SKM-1 (cell line): ENCODE data around the gene DUSP15.
A peak's percentile ranks its signal among the peaks of the same experiment; 100 is the strongest.

ENCODE experiments used
- DNase-seq: peaks from one replicate; lab custom pipeline; 2025; ENCODE audit not compliant: unreplicated experiment; lab: John Stamatoyannopoulos, UW

Gene DUSP15

DNA sequence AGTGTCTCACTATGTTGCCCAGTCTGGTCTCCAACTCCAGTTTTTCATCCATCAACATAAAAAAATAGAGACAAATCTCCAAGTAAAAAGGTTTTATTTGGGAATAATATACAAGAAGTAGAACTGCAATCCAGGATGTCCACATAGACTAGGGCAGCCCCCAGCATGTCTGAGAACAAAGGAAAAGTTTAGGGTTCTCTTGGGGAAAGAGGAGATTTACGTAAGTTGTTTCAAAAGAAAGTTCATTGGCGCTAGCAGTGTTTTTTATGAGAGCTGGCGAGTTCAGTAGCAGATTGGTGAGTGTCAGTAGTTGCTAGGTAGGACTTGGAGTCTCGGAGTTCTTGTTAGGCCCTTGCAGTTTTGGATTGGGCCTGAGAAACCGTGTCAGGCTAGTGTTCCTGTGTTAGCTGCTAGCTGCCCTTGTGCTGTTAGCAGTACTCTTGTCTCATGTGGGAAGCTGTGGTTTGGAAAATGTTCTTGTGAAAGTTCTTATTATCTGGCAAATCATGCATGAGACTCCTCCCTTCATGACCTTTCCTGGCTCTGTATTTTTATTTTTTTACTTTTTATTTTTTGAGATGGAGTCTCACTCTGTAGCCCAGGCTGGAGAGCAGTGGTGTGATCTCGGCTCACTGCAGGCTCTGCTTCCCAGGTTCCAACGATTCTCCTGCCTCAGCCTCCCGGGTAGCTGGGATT lies 24.8 kb upstream of the DUSP15 start:
- peak; percentile 65 for DNase-seq

DNA sequence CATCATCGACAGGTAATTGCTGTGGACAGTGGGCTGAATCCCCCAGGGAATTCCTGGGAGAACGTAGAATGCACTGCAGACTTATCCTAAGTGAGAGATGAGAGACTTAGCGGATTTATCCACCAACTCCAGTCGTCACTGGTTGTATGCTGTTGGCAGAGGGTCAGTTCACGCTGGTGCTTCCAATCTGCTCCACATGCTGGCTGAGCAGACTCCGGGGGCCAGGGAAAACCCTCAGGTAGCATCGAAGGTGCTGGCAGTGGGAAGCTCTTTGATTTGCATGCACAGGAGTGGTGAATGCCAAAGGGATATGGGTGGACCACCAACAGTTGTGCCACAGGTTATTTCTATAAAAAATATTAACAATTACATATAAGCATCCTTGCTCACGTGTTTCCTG lies 20.3 kb upstream of the DUSP15 start:
- no peak for DNase-seq

DNA sequence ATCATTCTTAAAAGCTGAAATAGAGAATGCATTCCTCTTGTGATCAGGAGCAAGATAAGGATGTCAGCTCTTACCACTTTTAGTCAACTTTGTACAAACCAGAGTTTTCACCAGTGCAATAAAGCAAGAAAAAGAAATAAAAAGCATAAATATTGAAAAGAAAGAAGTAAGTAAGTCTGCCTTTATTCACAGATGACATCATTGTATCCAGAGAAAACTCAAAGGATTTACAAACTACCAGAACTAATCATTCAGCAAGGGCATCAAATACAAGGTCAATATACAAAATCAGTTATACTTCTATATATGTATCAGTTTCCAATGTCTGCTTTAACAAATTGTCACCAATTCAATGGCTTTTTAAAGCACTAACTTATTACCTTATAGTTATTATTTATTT lies 13.5 kb upstream of the DUSP15 start:
- no peak for DNase-seq

DNA sequence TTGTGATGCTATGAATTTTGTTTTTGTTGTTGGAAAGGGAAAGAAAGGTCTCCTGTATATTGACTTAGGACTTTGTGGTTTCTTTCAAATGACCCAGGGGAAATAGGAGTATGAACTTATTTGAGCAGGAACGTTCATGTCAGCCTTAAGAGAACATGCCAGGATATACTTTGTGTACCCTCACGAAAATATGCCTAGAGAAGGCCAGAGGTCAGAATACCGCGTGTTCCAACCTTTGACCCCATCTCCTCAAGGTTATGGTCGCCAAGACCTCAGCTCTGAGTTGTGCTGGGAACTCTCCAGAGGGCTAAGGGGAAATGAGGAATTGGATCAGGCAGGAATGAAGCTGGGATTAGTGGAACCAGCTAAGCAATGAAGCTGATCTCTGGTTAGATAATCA lies 11.6 kb upstream of the DUSP15 start:
- no peak for DNase-seq

DNA sequence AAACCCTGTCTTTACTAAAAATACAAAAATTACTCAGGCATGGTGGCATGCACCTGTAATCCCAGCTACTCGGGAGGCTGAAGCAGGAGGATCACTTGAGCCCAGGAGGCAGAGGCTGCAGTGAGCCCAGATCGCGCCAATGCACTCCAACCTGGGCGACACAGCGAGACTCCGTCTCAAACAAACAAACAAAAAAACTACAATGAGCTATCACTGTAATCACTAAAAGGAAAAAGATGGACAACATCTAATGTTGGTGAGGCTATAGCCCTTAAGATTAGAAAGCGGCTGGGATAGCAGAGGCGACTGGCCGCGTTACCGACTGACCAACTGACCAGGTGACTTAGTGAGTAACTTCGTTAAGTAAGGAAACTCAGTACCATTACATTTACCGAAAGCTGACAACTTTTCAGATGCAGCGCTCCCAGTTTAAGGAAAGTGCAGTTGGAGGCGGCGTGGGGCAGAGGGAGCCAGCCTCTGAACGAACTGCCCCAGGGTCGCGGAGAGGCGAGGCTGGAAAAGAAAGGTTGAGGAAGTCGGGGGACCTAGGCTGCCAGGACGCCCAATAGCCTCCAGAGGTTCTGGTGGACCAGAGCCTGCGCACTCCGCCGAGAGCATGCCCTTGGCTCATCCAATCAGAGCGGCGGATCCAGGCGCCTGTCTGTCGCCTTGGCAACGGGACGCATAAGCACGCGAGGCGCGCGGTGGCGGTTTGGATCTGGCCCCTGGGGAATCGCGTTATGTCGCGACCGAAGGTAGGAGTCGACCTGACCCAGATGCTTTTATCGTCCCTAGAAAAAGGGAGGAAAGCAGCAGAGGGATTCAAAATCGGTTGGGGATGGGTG lies 9.0 kb upstream of the DUSP15 start:
- DNase-seq, result peak; percentile 65

DNA sequence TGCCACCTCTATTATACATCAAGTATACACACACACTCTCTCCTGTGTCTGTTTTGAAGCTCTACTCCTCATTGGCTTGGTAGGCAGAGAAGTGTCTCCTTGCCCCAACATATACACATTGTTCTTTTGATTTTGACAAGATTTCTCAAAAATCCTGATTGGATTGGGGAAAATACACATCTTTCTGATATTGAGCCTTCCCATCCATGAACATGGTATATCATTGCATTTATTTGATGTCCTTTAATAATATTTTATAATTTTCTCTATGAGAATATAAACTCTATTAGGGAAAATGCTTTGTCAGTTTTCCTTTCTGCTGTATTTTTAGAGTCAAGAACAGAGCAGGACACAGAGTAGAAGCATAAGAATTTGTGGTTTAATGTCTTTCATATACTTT lies 7.4 kb upstream of the DUSP15 start:
- no peak for DNase-seq

DNA sequence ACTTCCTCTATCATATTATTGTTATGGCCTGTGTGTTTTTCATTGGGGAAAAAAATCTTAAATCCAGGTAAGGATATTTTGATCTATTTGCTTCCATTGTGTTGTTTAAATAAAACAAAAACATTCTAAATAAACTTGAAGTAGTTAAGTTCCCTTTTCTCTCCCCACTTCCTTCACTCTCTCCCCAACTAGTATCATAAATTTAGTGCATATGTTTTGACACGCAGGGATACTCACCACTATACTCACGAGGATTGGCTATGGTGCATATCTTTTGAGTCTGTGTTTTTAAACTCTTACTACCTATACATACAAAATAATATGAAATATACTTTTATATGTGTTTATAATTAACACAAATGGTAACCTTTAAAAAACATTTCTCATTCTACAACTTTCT lies 5.3 kb upstream of the DUSP15 start:
- DNase-seq, result no peak

DNA sequence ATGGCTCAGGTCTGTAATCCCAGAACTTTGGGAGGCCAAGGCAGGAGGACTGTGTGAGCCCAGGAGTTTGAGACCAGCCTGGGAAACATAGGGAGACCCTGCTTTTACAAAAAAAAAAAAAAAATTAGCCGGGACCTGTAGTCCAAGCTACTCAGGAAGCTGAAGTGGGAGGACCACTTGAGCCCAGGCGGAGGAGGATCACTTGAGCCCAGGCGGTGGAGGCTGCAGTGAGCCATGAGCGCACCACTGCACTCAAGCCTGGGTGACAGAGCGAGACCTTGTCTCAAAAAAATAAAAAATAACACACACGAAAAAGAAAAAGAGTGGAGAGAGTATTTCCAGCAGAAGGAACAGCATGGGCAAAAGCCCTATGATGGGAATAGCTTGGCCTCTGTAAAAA lies 2.1 kb upstream of the DUSP15 start:
- no peak for DNase-seq

DNA sequence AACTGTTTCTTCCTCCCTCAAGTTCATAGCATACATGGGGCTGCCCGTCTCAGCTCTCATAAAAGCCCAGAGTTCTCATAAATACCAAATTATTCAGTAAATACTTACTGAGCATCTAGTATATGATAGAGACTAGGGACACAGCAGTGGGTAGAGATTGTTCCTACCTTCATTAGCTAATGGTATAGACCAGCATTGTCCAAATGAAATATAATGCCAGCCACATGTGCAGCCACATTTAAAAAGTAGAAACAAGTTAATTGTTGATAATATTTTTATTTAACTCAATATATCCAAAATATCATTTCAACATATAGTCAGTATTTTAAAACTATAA lies 1.3 kb upstream of the DUSP15 start:
- no peak for DNase-seq

DNA sequence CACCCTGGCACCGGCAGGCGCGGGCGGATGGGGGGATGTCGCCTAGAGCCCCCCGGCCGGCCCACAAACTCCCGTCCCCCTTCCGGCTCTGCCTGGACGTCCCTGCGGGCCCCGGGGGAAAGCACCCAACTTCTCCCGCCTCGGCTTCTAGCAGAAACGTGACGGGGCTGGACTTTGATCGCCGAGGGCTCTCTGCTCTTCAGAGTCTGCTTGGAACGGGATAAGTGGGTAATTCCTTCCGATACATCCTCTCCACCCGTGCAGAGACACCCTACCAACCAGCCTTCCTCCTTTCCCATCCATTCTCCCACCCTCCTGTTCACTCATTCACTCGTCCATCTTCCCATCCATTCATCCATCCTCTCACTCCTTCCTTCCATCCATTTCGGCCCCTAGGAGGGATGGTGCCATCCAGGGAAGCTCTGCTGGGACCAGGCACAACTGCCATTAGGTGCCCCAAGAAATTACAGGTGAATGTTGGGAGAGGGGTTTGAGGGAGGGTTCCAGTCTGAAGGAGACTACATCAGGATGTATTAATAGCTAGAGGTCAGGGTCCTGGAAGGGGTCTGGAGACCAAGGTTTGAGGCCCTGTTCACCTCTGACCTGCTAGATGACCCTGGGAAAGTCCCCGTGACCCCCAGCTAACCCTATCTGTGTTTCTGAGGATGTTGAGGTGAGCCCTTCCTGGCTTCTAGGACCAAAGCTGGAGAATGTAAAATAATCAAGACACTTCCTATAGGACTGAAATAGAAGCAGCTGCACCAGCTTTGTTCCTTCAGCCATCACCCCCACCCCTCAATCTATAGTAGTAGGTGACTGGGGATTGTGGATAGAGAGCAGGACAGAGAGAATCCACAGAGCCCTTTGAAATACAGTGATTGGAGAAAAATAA lies 645 bp upstream of the DUSP15 start:
- DNase-seq, result no peak

DNA sequence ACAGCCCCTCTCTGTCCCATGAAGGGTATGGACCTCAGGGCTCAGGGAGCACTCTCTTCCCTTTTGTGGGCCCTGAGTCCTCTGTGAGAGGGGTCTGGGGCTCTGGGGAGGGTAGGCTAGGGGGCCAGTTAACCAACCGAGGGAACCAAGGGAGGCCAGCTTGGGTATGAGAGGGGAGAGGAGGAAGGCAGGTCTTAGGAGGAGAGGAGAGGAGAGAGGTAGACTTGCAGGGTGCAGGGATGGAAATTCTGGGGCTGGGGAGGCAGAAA lies 720 bp downstream of the DUSP15 start:
- no peak for DNase-seq

DNA sequence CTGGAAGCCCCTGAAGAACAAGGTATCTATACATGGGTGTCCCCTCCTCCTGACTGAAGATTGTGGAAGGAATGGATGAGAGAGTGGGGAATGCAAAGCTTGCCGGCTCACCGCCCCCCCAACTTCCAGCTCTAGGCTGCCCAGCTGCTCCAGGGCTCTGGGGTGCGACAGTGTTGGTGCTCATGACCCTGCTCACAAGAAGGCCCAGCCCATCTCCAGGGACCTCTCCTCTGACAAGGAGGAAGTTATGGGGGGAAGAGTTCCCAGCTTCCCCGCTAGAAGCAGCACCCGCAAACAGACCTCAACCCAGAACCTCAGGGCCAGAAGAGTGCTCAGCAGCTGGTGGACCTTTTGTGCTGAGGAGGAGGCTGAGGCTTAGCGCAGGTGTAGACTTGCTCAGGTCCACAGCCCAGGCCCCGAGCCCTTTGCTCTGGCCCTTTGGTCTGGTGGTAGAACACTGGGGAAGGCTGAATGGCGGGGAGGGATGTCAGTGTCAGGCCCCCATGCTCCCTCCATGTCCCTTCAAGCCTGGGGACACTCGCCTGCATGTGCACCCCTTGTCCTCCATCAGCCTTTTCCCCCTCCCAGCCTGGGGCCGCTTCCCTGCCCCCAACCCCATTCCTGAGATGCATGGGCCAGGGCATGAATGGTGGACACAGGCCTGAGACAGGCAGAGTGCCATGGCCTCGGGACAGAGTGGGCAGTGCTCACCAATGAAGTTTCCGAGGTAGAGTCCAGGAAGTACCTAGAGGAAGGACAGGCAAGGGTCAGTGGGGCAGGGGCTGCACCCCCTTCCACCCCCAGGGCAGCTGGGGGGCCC lies 1.3 kb downstream of the DUSP15 start:
- no peak for DNase-seq

DNA sequence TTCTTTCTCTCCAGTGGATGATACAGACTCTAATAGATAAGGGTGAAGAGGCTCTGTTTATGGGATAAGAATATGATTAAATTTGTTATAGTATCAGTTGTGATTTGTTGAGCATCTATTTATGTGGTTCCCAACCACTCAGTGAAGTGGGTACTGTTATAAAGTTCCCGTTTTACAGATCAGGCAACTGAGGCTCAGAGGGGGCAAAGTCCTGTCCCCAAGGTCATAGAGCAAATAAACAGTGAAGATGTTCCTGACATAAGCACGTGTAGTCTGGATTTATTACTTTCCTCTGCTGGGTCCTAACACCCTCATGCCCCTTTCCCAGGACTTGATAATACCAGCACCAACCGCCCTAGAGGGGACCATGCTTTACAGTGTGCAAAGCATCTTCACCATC lies 4.1 kb downstream of the DUSP15 start:
- no peak for DNase-seq

DNA sequence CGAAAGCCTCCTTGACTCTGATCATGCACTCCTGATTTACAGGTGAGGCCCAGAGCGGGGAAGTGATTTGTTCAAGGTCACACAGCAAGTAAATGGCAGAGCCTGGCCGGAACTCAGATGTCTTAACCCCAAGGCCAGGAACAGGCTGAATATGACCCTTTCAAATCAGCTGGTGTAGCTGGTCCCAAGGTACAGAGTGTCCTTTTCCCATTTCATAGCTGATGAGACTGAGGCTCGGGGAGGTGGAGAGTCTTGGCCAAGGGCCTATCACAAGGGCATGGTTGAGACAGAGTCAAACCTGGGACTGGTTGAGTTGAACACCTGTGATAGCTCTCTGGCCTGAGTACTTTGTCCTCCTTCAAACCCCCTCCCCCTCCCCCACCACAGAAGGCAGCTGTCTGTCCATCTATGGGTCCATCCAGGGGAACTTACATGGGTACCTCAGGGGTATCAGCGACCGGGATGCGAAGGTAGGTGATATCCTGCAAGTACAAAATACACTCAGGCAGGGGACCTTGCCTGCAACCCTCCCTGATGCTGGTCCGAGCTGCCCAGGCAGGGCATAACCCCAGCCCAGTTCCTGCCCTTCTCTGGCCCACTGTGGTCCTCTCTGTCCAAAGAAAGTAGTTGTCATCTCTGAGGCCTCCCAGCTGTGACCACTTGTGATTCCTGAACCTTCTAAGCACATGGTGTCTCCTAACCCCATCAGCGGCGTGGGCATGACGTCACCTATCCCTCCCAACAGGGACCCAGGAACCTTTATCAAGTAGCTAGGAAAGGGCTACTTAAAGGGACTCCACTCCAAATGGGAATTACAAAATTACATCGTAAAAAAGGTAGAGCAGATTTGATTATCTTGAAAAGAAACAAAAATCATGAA lies 5.6 kb downstream of the DUSP15 start:
- no peak for DNase-seq

DNA sequence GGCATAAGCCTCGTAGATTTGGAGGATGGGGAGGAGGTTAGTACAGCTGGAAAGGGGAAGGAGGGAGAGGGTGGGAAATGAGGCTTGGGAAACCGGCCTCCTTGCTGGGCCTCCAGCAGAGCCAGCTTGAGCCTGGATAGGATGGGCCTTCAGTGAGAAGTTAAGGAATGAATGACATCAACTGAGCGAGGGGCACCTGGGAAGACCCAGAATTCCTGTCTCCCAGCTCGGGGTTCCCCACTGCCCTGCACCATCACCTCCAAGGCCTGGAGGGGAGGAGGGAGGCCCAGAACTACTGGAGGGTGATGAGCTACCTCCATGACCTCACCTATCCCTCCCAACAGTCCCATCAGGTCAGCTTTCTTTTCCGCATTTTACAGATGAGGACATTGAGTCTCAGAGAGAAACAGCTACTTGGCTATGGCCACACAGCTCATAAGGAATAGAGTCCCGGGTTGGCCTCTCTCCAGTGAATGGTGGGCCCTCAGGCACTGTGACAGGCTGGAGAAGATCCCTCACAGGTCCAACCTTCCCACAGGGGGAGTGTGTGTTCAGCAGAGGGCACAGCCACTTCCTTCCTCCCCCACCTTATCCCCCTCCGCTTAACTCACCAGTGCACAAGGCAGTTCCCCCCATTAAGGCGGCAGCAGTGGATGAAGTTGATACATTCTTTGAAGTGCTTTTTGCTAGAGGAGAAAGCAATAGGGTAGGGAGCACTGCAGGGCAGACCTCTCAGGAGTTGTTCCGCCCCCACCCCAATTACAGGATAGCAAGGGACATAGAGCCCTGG lies 6.8 kb downstream of the DUSP15 start:
- no peak for DNase-seq

DNA sequence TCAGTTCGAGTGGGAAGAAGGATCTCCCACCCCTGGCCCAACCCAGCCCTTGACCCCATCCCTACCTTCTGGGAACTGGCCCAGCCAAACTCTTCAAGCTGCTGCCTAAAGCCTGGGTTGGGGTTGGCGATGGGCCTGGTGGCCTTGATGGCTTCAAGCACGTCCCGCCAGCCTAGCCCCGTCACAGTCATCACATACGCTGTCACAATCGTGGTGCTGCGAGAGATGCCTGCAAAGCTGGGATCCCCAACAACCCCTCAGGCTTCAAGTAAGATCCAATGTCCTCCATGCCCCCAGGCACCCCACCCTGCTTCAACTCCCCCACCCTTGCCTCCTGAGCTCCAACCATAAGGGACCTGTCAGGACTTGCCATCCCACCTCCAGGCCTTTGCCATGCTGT lies 7.8 kb downstream of the DUSP15 start:
- no peak for DNase-seq

DNA sequence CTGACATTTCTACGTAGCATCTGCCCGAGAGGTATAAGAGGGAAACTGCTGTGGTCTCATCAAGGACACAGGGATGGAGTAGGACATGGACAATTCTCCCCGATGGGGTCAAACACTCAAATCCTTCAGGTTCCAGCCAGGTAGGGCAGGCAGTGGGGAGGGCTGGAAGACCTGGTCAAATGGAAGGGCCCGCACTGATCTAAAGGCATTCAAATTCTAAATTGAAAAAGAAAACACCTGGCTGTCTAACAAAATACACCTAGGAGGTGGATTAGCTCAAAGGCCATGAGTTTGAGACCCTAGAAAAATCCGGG lies 8.2 kb downstream of the DUSP15 start:
- no peak for DNase-seq

DNA sequence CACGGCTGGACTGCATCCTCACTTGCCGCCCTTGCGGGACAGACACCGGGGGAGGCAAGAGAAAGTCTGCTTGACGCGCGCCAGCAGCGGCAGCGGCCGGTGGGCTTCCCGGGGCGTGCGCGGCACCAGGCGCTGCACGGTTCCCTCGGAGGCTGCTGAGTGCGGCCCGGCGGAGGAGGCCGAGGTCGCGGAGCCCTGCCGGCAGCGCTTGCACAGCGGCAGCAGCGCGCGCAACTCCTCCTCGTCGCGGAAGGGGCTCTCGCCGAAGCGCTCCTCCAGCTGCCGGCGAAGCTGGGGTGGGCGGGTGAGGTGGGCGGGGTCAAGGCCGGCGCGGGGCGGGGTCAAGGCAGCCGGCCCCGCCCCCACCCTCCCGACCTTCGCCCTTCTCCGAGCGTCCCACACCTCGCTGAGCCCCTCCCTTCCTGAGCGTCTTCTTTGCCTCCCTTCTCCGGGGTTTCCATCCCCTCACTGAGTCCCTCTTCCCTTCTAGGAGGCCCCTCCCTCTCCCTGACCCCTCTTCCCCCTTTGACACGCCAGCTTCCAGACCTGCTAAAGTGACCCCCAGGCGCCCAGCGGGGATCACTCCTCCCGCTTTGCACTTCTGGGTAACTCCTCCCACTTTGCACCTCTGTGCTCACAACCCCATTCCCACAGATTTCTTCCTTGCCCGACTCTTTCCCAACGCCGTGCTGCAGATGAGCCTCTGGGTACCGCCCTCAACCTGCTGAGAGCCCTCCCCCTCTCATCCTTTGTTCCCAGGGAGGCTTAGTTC lies 8.8 kb downstream of the DUSP15 start:
- no peak for DNase-seq

DNA sequence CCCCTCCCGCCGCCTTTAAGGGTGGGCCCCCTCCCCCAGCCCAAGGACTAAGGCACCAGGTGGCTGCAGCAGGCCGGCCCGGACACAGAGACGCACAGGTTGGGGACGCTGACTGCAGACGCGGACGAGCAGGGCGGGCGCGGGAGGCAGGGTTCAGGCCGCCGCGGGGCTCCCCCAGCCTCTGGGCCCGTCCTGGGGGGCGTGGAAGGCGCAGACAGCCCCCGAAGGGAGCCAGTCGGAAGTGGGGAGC lies 9.3 kb downstream of the DUSP15 start:
- DNase-seq, result no peak
